ENCODE measurements around the gene ARHGAP12.

ARHGAP12 gene

DNA sequence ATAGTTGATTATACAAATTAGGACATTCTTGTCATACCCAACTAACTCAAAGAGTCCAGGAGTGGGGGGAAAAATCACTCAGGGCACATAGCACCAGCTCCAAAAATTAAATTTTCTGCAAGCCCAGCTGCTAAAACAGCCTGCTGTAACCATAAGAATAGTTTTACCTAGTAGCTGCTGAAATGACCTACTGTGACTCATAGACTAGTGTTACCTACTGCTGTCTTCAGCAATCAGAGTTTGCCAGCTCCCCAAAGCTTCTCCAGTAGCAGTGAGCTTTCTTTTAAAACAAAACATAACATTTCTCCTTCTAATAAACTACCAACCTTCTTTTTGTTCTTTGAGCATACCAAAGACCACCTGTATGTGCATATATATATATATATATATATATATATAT lies 4.2 kb upstream of the ARHGAP12 start:
- Histone ChIP-seq H3K27ac (replicated peaks) (no peak overlapping the region), H3K27me3 (ENCODE audit: insufficient read depth, poor library complexity, severe bottlenecking) (no peaks in the 10 kb centered on the region), H3K4me3 (replicated peaks; ENCODE audit: insufficient read depth, low read length) (no peak overlapping the region)
- TF ChIP-seq POLR2AphosphoS5 (IDR thresholded peaks at IDR 0.05; ENCODE audit: low read depth) (no peak), GABPA (IDR thresholded peaks at IDR 0.05; ENCODE audit: low read depth) (no peak), SPI1 (IDR thresholded peaks at IDR 0.05; ENCODE audit: borderline replicate concordance, low read depth) (no peak)
- TF ChIP-seq, protein P1, sequence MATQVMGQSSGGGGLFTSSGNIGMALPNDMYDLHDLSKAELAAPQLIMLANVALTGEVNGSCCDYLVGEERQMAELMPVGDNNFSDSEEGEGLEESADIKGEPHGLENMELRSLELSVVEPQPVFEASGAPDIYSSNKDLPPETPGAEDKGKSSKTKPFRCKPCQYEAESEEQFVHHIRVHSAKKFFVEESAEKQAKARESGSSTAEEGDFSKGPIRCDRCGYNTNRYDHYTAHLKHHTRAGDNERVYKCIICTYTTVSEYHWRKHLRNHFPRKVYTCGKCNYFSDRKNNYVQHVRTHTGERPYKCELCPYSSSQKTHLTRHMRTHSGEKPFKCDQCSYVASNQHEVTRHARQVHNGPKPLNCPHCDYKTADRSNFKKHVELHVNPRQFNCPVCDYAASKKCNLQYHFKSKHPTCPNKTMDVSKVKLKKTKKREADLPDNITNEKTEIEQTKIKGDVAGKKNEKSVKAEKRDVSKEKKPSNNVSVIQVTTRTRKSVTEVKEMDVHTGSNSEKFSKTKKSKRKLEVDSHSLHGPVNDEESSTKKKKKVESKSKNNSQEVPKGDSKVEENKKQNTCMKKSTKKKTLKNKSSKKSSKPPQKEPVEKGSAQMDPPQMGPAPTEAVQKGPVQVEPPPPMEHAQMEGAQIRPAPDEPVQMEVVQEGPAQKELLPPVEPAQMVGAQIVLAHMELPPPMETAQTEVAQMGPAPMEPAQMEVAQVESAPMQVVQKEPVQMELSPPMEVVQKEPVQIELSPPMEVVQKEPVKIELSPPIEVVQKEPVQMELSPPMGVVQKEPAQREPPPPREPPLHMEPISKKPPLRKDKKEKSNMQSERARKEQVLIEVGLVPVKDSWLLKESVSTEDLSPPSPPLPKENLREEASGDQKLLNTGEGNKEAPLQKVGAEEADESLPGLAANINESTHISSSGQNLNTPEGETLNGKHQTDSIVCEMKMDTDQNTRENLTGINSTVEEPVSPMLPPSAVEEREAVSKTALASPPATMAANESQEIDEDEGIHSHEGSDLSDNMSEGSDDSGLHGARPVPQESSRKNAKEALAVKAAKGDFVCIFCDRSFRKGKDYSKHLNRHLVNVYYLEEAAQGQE (IDR thresholded peaks at IDR 0.05; ENCODE audit: insufficient replicate concordance, low read depth): no peak
- TF ChIP-seq, protein P2, sequence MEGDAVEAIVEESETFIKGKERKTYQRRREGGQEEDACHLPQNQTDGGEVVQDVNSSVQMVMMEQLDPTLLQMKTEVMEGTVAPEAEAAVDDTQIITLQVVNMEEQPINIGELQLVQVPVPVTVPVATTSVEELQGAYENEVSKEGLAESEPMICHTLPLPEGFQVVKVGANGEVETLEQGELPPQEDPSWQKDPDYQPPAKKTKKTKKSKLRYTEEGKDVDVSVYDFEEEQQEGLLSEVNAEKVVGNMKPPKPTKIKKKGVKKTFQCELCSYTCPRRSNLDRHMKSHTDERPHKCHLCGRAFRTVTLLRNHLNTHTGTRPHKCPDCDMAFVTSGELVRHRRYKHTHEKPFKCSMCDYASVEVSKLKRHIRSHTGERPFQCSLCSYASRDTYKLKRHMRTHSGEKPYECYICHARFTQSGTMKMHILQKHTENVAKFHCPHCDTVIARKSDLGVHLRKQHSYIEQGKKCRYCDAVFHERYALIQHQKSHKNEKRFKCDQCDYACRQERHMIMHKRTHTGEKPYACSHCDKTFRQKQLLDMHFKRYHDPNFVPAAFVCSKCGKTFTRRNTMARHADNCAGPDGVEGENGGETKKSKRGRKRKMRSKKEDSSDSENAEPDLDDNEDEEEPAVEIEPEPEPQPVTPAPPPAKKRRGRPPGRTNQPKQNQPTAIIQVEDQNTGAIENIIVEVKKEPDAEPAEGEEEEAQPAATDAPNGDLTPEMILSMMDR (IDR thresholded peaks at IDR 0.05; ENCODE audit: insufficient read depth, low read length): no peak
- no peak for DNase-seq (ENCODE audit: low read depth in 1 of 2, low spot score in 1 of 2)

DNA sequence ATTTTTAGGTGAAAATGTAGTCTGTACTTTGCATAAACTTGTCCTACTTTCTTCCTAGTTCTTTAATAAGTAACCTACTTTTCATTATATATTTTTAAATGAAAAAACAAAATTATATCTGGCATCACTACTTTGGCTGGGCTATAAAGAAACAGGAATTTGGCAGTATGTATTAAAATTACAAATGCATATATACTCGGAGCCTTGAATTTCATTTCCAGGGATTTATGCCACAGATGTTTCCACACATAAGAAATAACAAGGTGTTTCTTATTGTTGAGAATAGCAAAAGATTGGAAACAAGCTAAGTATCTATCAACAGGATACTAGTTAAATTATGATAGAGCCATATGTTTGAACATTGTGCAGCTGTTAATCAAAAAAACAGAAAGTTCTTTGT lies 2.2 kb upstream of the ARHGAP12 start:
- no peaks in the 10 kb centered on the region for H3K27me3 ChIP-seq (ENCODE audit: insufficient read depth, poor library complexity, severe bottlenecking)
- TF ChIP-seq GABPA (IDR thresholded peaks at IDR 0.05; ENCODE audit: low read depth): no peak
- H3K4me3 ChIP-seq (replicated peaks; ENCODE audit: insufficient read depth, low read length): no peak overlapping the region
- no peak for DNase-seq (ENCODE audit: low read depth in 1 of 2, low spot score in 1 of 2)
- H3K27ac ChIP-seq (replicated peaks): no peak overlapping the region

DNA sequence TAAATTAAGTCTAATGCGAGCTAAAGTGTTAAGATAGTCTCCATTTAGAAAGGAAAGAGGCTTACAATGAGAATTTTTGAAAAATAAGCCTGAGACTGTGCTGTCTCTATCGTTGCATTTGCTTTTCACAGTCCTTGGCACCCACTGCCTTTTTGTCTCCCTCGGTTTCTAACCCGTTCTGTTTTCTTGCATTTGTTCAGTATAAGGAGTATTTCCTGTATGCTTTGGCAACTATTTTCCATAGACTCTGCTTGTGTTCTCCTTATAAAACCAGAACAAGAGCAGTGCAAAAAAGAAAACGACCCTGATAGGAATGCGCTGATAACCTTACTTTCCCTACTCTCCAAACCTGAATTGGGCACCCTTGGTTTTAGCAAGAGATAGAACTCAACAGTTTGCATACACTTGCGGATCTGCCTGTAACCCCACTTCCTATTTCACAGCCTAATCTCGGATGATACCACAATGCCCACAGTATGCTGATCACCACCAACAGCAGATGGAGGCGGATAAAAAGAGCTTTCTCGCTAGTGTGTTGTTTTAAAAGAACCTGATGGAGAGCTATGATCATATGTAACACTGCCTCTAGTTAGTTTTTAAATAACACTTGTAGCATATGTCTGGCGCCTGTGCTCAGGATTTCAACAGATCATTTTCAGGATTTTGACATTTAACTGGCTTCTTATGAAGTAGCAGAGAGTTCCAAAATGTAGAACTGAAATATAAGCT lies 1.6 kb upstream of the ARHGAP12 start:
- peak overlapping the region; percentile 91 for H3K4me3 ChIP-seq (replicated peaks; ENCODE audit: insufficient read depth, low read length)
- peak in 1 of 2 experiments; percentile 73 for DNase-seq (ENCODE audit: low read depth in 1 of 2, low spot score in 1 of 2)
- H3K27ac ChIP-seq (replicated peaks): no peak overlapping the region
- TF ChIP-seq SPI1 (IDR thresholded peaks at IDR 0.05; ENCODE audit: borderline replicate concordance, low read depth) (peak; percentile 92), POLR2AphosphoS5 (IDR thresholded peaks at IDR 0.05; ENCODE audit: low read depth) (peak; percentile 85)
- TF ChIP-seq, protein P2 (IDR thresholded peaks at IDR 0.05; ENCODE audit: insufficient read depth, low read length): no peak
- H3K27me3 ChIP-seq (ENCODE audit: insufficient read depth, poor library complexity, severe bottlenecking): no peaks in the 10 kb centered on the region

DNA sequence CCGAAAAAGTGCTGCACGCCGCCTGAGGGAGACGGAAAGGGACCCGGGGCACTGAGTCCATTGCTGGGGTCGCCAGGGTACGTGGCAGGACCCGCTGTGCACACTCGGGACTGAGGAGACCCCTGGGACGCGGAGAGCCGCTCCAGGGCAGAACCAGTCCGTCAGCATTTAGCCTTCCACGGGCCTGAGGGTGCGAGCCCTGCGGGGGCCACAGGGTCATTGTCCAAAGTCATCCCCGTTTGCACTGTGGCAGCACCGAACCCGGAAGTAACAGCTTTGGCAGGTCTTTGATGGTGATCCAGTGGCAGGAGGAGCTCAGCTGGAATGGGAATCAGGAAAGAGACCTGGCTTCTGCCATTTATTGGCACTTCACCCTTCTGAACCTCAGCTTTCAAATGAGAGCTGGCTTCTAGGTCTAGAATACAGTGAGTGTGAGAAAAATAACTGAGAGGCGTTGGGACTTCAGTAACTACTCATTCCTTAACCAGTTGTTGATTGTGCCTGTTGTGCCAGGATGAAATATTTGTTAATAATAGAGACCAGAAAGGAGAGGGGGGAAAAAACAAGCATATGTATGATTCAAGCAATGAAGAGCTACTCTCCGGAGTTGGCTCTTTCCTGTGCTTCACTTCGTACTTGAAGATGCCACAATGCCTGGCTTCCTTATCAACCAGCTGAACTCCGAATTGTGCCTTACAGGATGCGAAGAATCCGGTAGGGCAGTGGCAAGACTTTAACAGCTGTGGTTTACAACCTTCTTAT lies 811 bp upstream of the ARHGAP12 start:
- TF ChIP-seq GABPA (IDR thresholded peaks at IDR 0.05; ENCODE audit: low read depth) (no peak), SPI1 (IDR thresholded peaks at IDR 0.05; ENCODE audit: borderline replicate concordance, low read depth) (no peak), POLR2AphosphoS5 (IDR thresholded peaks at IDR 0.05; ENCODE audit: low read depth) (no peak)
- TF ChIP-seq, protein P2 (IDR thresholded peaks at IDR 0.05; ENCODE audit: insufficient read depth, low read length): no peak
- TF ChIP-seq, protein P1 (IDR thresholded peaks at IDR 0.05; ENCODE audit: insufficient replicate concordance, low read depth): no peak
- Histone ChIP-seq H3K27ac (replicated peaks) (peak overlapping the region; percentile 59), H3K4me3 (replicated peaks; ENCODE audit: insufficient read depth, low read length) (peak overlapping the region; percentile 91), H3K27me3 (ENCODE audit: insufficient read depth, poor library complexity, severe bottlenecking) (no peaks in the 10 kb centered on the region)
- DNase-seq (ENCODE audit: low read depth in 1 of 2, low spot score in 1 of 2): peak in 1 of 2 experiments; percentile 10
